ENCODE data around the gene IL9R.

GRCh38 chrX:155985208-155985607 is 12.3 kb upstream of the IL9R start:
- TF ChIP-seq ZBTB21 (tag by site-specific recombination; IDR thresholded peaks at IDR 0.05) (no peak), ZSCAN23 (tag by site-specific recombination; IDR thresholded peaks at IDR 0.05) (no peak), ZNF416 (tag by site-specific recombination; IDR thresholded peaks at IDR 0.05) (no peak), CTCF (tag by site-specific recombination; IDR thresholded peaks at IDR 0.05) (no peak), ZNF513 (tag by site-specific recombination; IDR thresholded peaks at IDR 0.05) (no peak), SETDB1 (IDR thresholded peaks at IDR 0.05; ENCODE audit: insufficient read length, low read length) (no peak), ZNF549 (tag by site-specific recombination; IDR thresholded peaks at IDR 0.05) (no peak), ZNF302 (tag by site-specific recombination; IDR thresholded peaks at IDR 0.05; ENCODE audit: low read depth) (no peak), ZNF76 (tag by site-specific recombination; IDR thresholded peaks at IDR 0.05; ENCODE audit: borderline replicate concordance, low read depth) (no peak), ZBTB48 (tag by site-specific recombination; IDR thresholded peaks at IDR 0.05) (no peak), MYNN (tag by site-specific recombination; IDR thresholded peaks at IDR 0.05; ENCODE audit: borderline replicate concordance) (no peak), ZNF155 (tag by site-specific recombination; IDR thresholded peaks at IDR 0.05) (no peak)
